PC-9 (cell line): ENCODE results near the gene PADI1. TPM values are rescaled to one million over a fixed set of nuclear protein-coding genes. Genes with fewer than 3 reads are reported as not detected.
A peak's percentile ranks its signal among the peaks of the same experiment; 100 is the strongest.

Experiments
- BruUV-seq: library from RNA; stranded (reverse); fragments of 400-500 nt; replicated peaks from 2 replicates; lab custom pipeline; 2021; lab: Mats Ljungman, UMichigan
- CTCF ChIA-PET: fragments of 300-600 bp; sonication (Branson Sonifier 250); formaldehyde crosslinking; loops from one replicate; lab custom pipeline; 2022; ENCODE audit warnings: antibody characterized with exemption; lab: Charles Lee
- POLR2A ChIA-PET: fragments of 300-600 bp; sonication (Branson Sonifier 250); formaldehyde crosslinking; loops from one replicate; lab custom pipeline; 2022; ENCODE audit warnings: antibody characterized with exemption; ENCODE audit not compliant: unreplicated experiment; lab: Charles Lee
- DNase-seq, 2 experiments: peaks; one replicate each; pipeline versions ENCODE4 v3.0.0 to v3.0.0-alpha.2; 2015 to 2022; ENCODE audit warnings: mixed read lengths in 1 of 2
- H2AFZ ChIP-seq: fragments of 200-600 bp; sonication (generic); 2 replicates; pipeline ENCODE4 v1.8.1; 2017; ENCODE audit warnings: antibody characterized with exemption
- H3F3A ChIP-seq: fragments of 200-600 bp; sonication (generic); 2 replicates; pipeline ENCODE4 v1.8.1; 2017; ENCODE audit warnings: antibody characterized with exemption, mild to moderate bottlenecking, low read depth; ENCODE audit not compliant: insufficient read depth
- H3K27ac ChIP-seq: fragments of 200-600 bp; sonication (generic); 2 replicates; pipeline ENCODE4 v1.6.1; 2016; ENCODE audit warnings: mixed run types
- H3K27me3 ChIP-seq: fragments of 200-600 bp; sonication (generic); 2 replicates; pipeline ENCODE4 v1.6.1; 2016; ENCODE audit warnings: low read depth, mixed run types; ENCODE audit not compliant: insufficient read depth
- H3K36me3 ChIP-seq: fragments of 200-600 bp; sonication (generic); 2 replicates; pipeline ENCODE4 v1.6.1; 2016; ENCODE audit warnings: low read depth, mixed run types
- H3K4me1 ChIP-seq: fragments of 200-600 bp; sonication (generic); replicated peaks from 2 replicates; pipeline ENCODE4 v1.6.1; 2016; ENCODE audit warnings: mixed run types; ENCODE audit not compliant: insufficient read depth
- H3K4me2 ChIP-seq: fragments of 200-600 bp; sonication (generic); 2 replicates; pipeline ENCODE4 v1.6.1; 2017; ENCODE audit warnings: mixed run types
- H3K4me3 ChIP-seq: fragments of 200-600 bp; sonication (generic); 2 replicates; pipeline ENCODE4 v1.6.1; 2016; ENCODE audit warnings: mixed run types
- H3K79me2 ChIP-seq: fragments of 200-600 bp; sonication (generic); 2 replicates; pipeline ENCODE4 v1.6.1; 2017; ENCODE audit warnings: low read depth, mixed run types
- H3K9me2 ChIP-seq: fragments of 200-600 bp; sonication (generic); 2 replicates; pipeline ENCODE4 v1.8.1; 2017; ENCODE audit warnings: mild to moderate bottlenecking; ENCODE audit not compliant: insufficient read depth
- H3K9me3 ChIP-seq: fragments of 200-600 bp; sonication (generic); 2 replicates; pipeline ENCODE4 v1.8.1; 2016; ENCODE audit warnings: low read depth; ENCODE audit not compliant: insufficient read depth
- H4K20me1 ChIP-seq: fragments of 200-600 bp; sonication (generic); 2 replicates; pipeline ENCODE4 v1.8.1; 2017; ENCODE audit not compliant: insufficient read depth
- EZH2 ChIP-seq: fragments of 200-600 bp; sonication (generic); IDR thresholded peaks from 2 replicates; pipeline ENCODE4 v1.8.0; 2017; ENCODE audit warnings: antibody characterized with exemption, low read depth
- intact Hi-C: fragments of 100-400 bp; cut with micrococcal nuclease; formaldehyde crosslinking; loops from one replicate; pipeline ENCODE4 v1.10.0; 2022; ENCODE audit not compliant: unreplicated experiment
- total RNA-seq: library from RNA; stranded (reverse); gene quantifications from 2 replicates; pipeline ENCODE4 v1.2.3, GENCODE V29; 2021
- TF ChIP-seq, protein P1 (sequence below): fragments of 200-600 bp; sonication (generic); conservative IDR thresholded peaks from 2 replicates; pipeline ENCODE4 v1.6.1; 2017; ENCODE audit warnings: mixed run types, antibody characterized with exemption, mild to moderate bottlenecking, moderate library complexity

Gene PADI1
- total RNA-seq, 1 experiment from 2014 or later = 28.3 TPM

DNA sequence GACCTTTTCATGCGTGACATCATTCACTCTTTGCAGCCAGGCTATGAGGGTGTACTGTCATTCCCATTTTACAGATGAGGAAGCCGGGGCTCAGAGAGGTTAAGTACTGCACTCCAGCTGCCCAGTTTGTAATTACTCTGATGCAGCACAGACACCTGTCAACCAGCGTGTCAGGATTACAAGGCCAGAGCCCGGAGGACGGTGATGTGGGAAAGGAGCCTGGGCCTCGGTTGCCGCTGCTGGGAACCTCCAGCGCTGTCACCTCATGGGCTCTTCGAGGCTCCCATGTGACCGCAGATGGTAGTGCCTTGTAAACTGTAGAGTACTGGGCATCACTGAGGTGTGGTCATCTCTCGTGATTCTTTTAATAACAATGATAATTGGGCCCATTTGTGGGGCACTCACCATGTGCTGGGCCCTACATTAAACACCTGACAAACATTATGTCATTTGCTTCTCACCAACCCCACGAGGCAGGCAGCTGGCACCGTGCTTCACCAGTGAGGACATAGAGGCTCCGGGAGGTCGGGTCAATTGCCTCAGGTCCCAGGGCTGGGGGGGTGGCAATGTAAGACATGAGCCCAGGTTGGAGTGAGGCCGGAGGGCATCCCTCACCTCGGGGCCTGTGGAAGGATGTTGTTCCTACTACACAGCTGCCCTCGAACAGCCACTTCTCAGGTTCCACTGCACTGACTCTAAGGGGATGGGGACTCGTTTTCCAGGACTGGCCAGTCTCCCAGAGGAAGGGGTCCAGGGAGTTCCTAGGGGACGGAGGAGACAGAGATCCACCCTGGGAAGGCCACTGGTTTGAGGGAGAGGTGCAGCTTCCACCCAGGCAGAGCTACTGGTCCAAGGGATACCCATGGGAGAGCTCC is 42.8 kb upstream of the PADI1 start:
- TF ChIP-seq, protein P1, sequence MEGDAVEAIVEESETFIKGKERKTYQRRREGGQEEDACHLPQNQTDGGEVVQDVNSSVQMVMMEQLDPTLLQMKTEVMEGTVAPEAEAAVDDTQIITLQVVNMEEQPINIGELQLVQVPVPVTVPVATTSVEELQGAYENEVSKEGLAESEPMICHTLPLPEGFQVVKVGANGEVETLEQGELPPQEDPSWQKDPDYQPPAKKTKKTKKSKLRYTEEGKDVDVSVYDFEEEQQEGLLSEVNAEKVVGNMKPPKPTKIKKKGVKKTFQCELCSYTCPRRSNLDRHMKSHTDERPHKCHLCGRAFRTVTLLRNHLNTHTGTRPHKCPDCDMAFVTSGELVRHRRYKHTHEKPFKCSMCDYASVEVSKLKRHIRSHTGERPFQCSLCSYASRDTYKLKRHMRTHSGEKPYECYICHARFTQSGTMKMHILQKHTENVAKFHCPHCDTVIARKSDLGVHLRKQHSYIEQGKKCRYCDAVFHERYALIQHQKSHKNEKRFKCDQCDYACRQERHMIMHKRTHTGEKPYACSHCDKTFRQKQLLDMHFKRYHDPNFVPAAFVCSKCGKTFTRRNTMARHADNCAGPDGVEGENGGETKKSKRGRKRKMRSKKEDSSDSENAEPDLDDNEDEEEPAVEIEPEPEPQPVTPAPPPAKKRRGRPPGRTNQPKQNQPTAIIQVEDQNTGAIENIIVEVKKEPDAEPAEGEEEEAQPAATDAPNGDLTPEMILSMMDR = no peak
- TF ChIP-seq EZH2 = no peak
- intact Hi-C loops = no loop called here
- no peaks in the 10 kb centered on the region for H3K9me3 ChIP-seq
- POLR2A ChIA-PET = interaction anchor here (0.7 kb wide), 3 partner anchors 34 to 146 kb away, joined by 5 to 6 read pairs (median 5); no protein-coding TSS in a partner anchor
- no peaks in the 10 kb centered on the region for H3K79me2 ChIP-seq
- H3K9me2 ChIP-seq = no peaks in the 10 kb centered on the region
- no peaks in the 10 kb centered on the region for H3K36me3 ChIP-seq
- H2AFZ ChIP-seq = no peak overlapping the region
- no peaks in the 10 kb centered on the region for H3K27me3 ChIP-seq
- peaks cover 13% of the 10 kb centered on the region for H3K4me1 ChIP-seq
- no peaks in the 10 kb centered on the region for H3F3A ChIP-seq
- H3K4me3 ChIP-seq = no peak overlapping the region
- H3K4me2 ChIP-seq = no peak overlapping the region
- no TSS peak for BruUV-seq
- DNase-seq = no peak
- CTCF ChIA-PET = interaction anchor here (0.9 kb wide), 1 partner anchor 51 kb away, joined by 3 read pairs; no protein-coding TSS in a partner anchor
- no peaks in the 10 kb centered on the region for H4K20me1 ChIP-seq
- no peak overlapping the region for H3K27ac ChIP-seq

DNA sequence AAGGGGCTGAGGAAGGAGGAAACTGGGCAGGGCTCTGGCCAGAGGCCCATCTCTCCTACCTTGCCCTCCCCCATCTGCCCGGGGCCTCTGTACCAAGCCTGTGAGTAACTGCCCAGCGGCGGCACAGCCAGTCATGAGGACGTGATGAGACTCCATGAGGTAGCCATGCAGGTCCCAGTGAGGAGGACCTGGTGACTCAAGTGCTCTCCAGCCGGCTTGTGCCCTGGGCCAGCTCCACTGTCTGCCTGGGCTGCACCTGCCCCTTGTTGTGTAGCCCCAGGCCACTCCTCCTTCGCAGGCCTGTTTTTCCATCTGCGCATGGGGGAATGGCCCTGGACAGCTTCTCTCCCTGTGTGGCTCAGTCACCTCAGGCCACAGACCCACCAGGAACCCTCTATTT is 42.0 kb upstream of the PADI1 start:
- H3K27ac ChIP-seq = no peak overlapping the region
- H3K36me3 ChIP-seq = no peaks in the 10 kb centered on the region
- ChIA-PET POLR2A (interaction anchor here (0.7 kb wide), 2 partner anchors 35 to 50 kb away, joined by 5 to 6 read pairs; no protein-coding TSS in a partner anchor), CTCF (interaction anchor here (0.9 kb wide), 1 partner anchor 50 kb away, joined by 3 read pairs; no protein-coding TSS in a partner anchor)
- H3K4me1 ChIP-seq = peaks cover 20% of the 10 kb centered on the region
- TF ChIP-seq, protein P1 = no peak
- no peak for TF ChIP-seq EZH2
- H3K9me3 ChIP-seq = no peaks in the 10 kb centered on the region
- H3K4me2 ChIP-seq = peak overlapping the region; percentile 11; the same call in 1 of the 2 replicates
- intact Hi-C loops = no loop called here
- no peaks in the 10 kb centered on the region for H3K27me3 ChIP-seq
- H3K9me2 ChIP-seq = no peaks in the 10 kb centered on the region
- H3K79me2 ChIP-seq = no peaks in the 10 kb centered on the region
- BruUV-seq = no TSS peak
- peaks cover 7% of the 10 kb centered on the region; the same call in 1 of the 2 replicates for H3F3A ChIP-seq
- H4K20me1 ChIP-seq = no peaks in the 10 kb centered on the region
- no peak overlapping the region for H3K4me3 ChIP-seq
- H2AFZ ChIP-seq = no peak overlapping the region
- peak; percentile 80 to 85 for DNase-seq

DNA sequence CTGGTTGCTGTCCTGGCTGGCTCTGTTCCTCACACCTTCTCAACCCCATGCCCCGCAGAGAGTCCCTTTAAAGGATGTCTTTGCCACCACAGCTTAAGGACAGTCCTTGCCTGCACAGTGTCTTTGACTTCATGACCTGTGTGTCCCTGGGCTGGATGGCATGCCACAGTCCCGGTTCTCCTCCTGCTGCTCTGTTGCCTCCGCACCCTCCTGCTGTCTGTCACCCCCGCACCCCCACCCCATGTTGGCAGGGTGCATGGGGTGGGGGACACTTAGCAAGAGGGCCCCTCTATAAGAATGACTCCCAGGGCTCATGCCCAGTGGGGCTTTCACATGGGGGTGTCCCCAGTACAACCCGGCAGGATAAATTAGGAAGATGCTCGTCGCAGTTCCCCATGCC is 41.6 kb upstream of the PADI1 start:
- H3K79me2 ChIP-seq = no peaks in the 10 kb centered on the region
- H3K4me3 ChIP-seq = no peak overlapping the region
- no peaks in the 10 kb centered on the region for H3K9me2 ChIP-seq
- intact Hi-C loops = no loop called here
- H4K20me1 ChIP-seq = no peaks in the 10 kb centered on the region
- no TSS peak for BruUV-seq
- no peak overlapping the region for H2AFZ ChIP-seq
- H3K27me3 ChIP-seq = no peaks in the 10 kb centered on the region
- H3K36me3 ChIP-seq = no peaks in the 10 kb centered on the region
- no peak for DNase-seq
- CTCF ChIA-PET = interaction anchor here (0.9 kb wide), 1 partner anchor 49 kb away, joined by 3 read pairs; no protein-coding TSS in a partner anchor
- no peaks in the 10 kb centered on the region for H3K9me3 ChIP-seq
- TF ChIP-seq, protein P1 = no peak
- TF ChIP-seq EZH2 = no peak
- H3F3A ChIP-seq = peaks cover 11% of the 10 kb centered on the region; the same call in 1 of the 2 replicates
- H3K27ac ChIP-seq = no peak overlapping the region
- POLR2A ChIA-PET = interaction anchor here (0.7 kb wide), 1 partner anchor 35 kb away, joined by 5 read pairs; no protein-coding TSS in a partner anchor
- H3K4me1 ChIP-seq = peaks cover 25% of the 10 kb centered on the region
- H3K4me2 ChIP-seq = peak overlapping the region; percentile 11; the same call in 1 of the 2 replicates
